DMS114 treated with DMSO at 0.1 percent for 48 hours (cell line): ENCODE data around the gene NDUFAF3.
"Not testable (repeated sequence)": the region's sequence is repeated elsewhere in the genome, so short reads cannot be mapped to it uniquely, and the experiment has no call there.

ENCODE experiments used
- DNase-seq: peaks from one replicate; lab custom pipeline; 2025; ENCODE audit not compliant: unreplicated experiment; lab: John Stamatoyannopoulos, UW

NDUFAF3 gene

GRCh38 chr3:48999085-48999858 lies 22.6 kb upstream of the NDUFAF3 start:
- no peak for DNase-seq

GRCh38 chr3:49001155-49001554 lies 20.8 kb upstream of the NDUFAF3 start:
- DNase-seq = no peak

GRCh38 chr3:49004352-49005302 lies 17.3 kb upstream of the NDUFAF3 start:
- no peak for DNase-seq

- no peak for DNase-seq
Measured at GRCh38 chr3:49005303-49005680, 16.6 kb upstream of the NDUFAF3 start.

- DNase-seq = no peak
Measured at GRCh38 chr3:49005998-49006397, 15.9 kb upstream of the NDUFAF3 start.

- no peak for DNase-seq
Measured at GRCh38 chr3:49006408-49007067, 15.4 kb upstream of the NDUFAF3 start.

- DNase-seq = peak; percentile 92
Measured at GRCh38 chr3:49007068-49007770, 14.7 kb upstream of the NDUFAF3 start, which contains the start of gene WDR6. Gene WDR6 (plus strand): TSS chr3:49007391. CDS start chr3:49007432, 41 bp downstream.

GRCh38 chr3:49007771-49008528 lies 14.0 kb upstream of the NDUFAF3 start:
- peak; percentile 31 for DNase-seq

GRCh38 chr3:49008627-49009026 lies 13.3 kb upstream of the NDUFAF3 start:
- DNase-seq = not testable (repeated sequence)

- no peak for DNase-seq
Measured at GRCh38 chr3:49009396-49009795, 12.5 kb upstream of the NDUFAF3 start.

GRCh38 chr3:49012441-49013017 lies 9.4 kb upstream of the NDUFAF3 start:
- no peak for DNase-seq

GRCh38 chr3:49013113-49013737 lies 8.7 kb upstream of the NDUFAF3 start:
- DNase-seq = no peak

- DNase-seq = peak; percentile 13
Measured at GRCh38 chr3:49013738-49014660, 7.9 kb upstream of the NDUFAF3 start.

GRCh38 chr3:49015072-49015471 lies 6.8 kb upstream of the NDUFAF3 start:
- no peak for DNase-seq

GRCh38 chr3:49015765-49016164 lies 6.2 kb upstream of the NDUFAF3 start:
- no peak for DNase-seq

GRCh38 chr3:49016414-49017228 lies 5.3 kb upstream of the NDUFAF3 start:
- DNase-seq = no peak

GRCh38 chr3:49017229-49017970 lies 4.5 kb upstream of the NDUFAF3 start:
- DNase-seq = peak; percentile 19
